GM18499 (cell line): ENCODE results near the gene APLP2.
A peak's percentile ranks its signal among the peaks of the same experiment; 100 is the strongest.

ENCODE experiments used
- ATAC-seq: cut with Tn5 transposase; IDR thresholded peaks from one replicate; pipeline ENCODE4 v1.9.1; 2021; ENCODE audit warnings: moderate number of reproducible peaks; ENCODE audit not compliant: insufficient read depth, unreplicated experiment

The APLP2 gene

GRCh38 chr11:130112071-130112830, 42.6 kb downstream of the APLP2 start:
- no peak for ATAC-seq

- no peak for ATAC-seq
Observed at GRCh38 chr11:130114281-130114680, 44.6 kb downstream of the APLP2 start.

GRCh38 chr11:130114726-130115125, 45.0 kb downstream of the APLP2 start:
- ATAC-seq, result no peak

GRCh38 chr11:130115218-130115617, 45.5 kb downstream of the APLP2 start:
- ATAC-seq, result no peak

- ATAC-seq, result peak; percentile 92
Observed at GRCh38 chr11:130118165-130118564, 48.5 kb downstream of the APLP2 start.

- ATAC-seq, result peak; percentile 44
Observed at GRCh38 chr11:130118636-130119387, 49.1 kb downstream of the APLP2 start.

- ATAC-seq, result no peak
Observed at GRCh38 chr11:130120045-130120444, 50.4 kb downstream of the APLP2 start.

GRCh38 chr11:130121445-130121978, 51.8 kb downstream of the APLP2 start:
- no peak for ATAC-seq

- ATAC-seq, result no peak
Observed at GRCh38 chr11:130122141-130122575, 52.5 kb downstream of the APLP2 start.

GRCh38 chr11:130123414-130124040, 53.8 kb downstream of the APLP2 start:
- no peak for ATAC-seq

GRCh38 chr11:130124096-130124495, 54.4 kb downstream of the APLP2 start:
- ATAC-seq, result no peak

GRCh38 chr11:130125638-130126037, 55.9 kb downstream of the APLP2 start:
- ATAC-seq, result no peak

GRCh38 chr11:130126516-130126915, 56.8 kb downstream of the APLP2 start:
- ATAC-seq, result no peak

- ATAC-seq, result no peak
Observed at GRCh38 chr11:130127509-130127908, 57.8 kb downstream of the APLP2 start.

GRCh38 chr11:130128626-130129025, 58.9 kb downstream of the APLP2 start:
- ATAC-seq, result no peak

- no peak for ATAC-seq
Observed at GRCh38 chr11:130129922-130130321, 60.2 kb downstream of the APLP2 start.

GRCh38 chr11:130131961-130132850, 62.5 kb downstream of the APLP2 start:
- ATAC-seq, result peak; percentile 51

GRCh38 chr11:130133716-130134115, 64.0 kb downstream of the APLP2 start:
- ATAC-seq, result no peak

- ATAC-seq, result no peak
Observed at GRCh38 chr11:130136107-130136506, 66.4 kb downstream of the APLP2 start.

GRCh38 chr11:130137999-130138398, 68.3 kb downstream of the APLP2 start:
- no peak for ATAC-seq
